Gastroesophageal sphincter (tissue), 3 donors: Measurements from ENCODE around the gene TRAPPC2B.

Experiments used
- EP300 ChIP-seq: sonication (generic); formaldehyde crosslinking; IDR thresholded peaks from one replicate; pipeline ENCODE4 v1.6.1; 2017; ENCODE audit warnings: antibody characterized with exemption, mild to moderate bottlenecking
- POLR2A ChIP-seq, 2 donors: fragments of 450-650 bp; IDR thresholded peaks; one replicate each; pipeline ENCODE4 v1.6.1; 2017; ENCODE audit warnings: antibody characterized with exemption in 2 of 2, mild to moderate bottlenecking in 2 of 2, moderate library complexity in 1 of 2
- TF ChIP-seq, protein P1 (sequence below), 4 experiments: fragments of 200-600 bp in 2 of 4; fragments of 450-650 bp in 2 of 4; sonication (generic) in 1 of 4; IDR thresholded peaks; one replicate each; pipeline ENCODE4 v1.5.1; 2017 to 2019; ENCODE audit warnings: antibody characterized with exemption in 4 of 4, mild to moderate bottlenecking in 2 of 4, moderate library complexity in 2 of 4

DNA sequence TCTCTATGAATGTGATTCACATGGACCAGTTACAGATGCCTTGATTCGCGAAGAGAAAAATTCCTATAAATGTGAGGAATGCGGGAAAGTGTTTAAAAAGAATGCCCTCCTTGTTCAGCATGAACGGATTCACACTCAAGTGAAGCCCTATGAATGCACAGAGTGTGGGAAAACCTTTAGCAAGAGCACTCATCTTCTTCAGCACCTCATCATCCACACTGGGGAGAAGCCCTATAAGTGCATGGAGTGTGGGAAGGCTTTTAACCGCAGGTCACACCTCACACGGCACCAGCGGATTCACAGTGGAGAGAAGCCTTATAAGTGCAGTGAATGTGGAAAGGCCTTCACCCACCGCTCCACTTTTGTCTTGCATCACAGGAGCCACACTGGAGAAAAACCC, 35.4 kb upstream of the TRAPPC2B start:
- TF ChIP-seq, protein P1, sequence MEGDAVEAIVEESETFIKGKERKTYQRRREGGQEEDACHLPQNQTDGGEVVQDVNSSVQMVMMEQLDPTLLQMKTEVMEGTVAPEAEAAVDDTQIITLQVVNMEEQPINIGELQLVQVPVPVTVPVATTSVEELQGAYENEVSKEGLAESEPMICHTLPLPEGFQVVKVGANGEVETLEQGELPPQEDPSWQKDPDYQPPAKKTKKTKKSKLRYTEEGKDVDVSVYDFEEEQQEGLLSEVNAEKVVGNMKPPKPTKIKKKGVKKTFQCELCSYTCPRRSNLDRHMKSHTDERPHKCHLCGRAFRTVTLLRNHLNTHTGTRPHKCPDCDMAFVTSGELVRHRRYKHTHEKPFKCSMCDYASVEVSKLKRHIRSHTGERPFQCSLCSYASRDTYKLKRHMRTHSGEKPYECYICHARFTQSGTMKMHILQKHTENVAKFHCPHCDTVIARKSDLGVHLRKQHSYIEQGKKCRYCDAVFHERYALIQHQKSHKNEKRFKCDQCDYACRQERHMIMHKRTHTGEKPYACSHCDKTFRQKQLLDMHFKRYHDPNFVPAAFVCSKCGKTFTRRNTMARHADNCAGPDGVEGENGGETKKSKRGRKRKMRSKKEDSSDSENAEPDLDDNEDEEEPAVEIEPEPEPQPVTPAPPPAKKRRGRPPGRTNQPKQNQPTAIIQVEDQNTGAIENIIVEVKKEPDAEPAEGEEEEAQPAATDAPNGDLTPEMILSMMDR (IDR thresholded peaks at IDR 0.05): no peak
- TF ChIP-seq POLR2A (IDR thresholded peaks at IDR 0.05): no peak
- no peak for TF ChIP-seq EP300
